ENCODE measurements around the gene PBX3. TPM values are rescaled to one million over a fixed set of nuclear protein-coding genes. Genes with fewer than 3 reads are reported as not detected.
A peak's percentile ranks its signal among the peaks of the same experiment; 100 is the strongest.

PBX3 gene
- total RNA-seq, 2 donors from 2014 or later: 71.1 to 91.5 TPM

GRCh38 chr9:125706651-125707471 is 40.3 kb upstream of the PBX3 start, which contains the start of gene MAPKAP1:
TSS of gene MAPKAP1 (minus strand) at chr9:125707208. CDS start at chr9:125672574, 34,634 bp downstream.
- peak within 1 kb of the TSS; percentile 72 to 83 for H3K27ac ChIP-seq
- no peak for TF ChIP-seq CTCF (IDR thresholded peaks at IDR 0.05)
- H3K9me3 ChIP-seq: no peaks in the 10 kb centered on the region
- peak within 1 kb of the TSS; percentile 71 to 99 for H3K4me3 ChIP-seq
- H3K36me3 ChIP-seq: no peaks in the 10 kb centered on the region
- peak; percentile 96 for DNase-seq (ENCODE audit: low spot score)
- H3K4me1 ChIP-seq: peaks cover 0 to 25% of the 10 kb centered on the region in 2 donors
- H3K27me3 ChIP-seq: no peaks in the 10 kb centered on the region

DNA sequence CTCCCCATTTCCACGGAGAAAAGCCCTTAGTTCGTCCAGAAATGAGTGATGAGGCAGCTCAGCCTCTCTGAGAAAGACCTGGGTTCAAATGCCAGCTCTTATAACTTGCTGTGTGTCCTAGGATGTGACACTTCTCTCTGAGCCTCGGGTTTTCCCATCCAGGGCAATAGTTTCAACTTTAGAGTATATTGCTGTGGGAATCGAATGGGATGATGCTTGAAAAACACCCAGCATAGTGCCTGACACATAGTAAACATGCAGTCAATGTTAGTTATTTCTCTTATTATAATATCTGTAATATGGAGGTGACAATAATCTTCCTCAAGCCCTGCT is 39.7 kb upstream of the PBX3 start:
- Histone ChIP-seq H3K27me3 (no peaks in the 10 kb centered on the region), H3K4me3 (peak overlapping the region; percentile 71 to 99), H3K27ac (peak overlapping the region; percentile 72 to 83), H3K36me3 (no peaks in the 10 kb centered on the region), H3K4me1 (peaks cover 0 to 25% of the 10 kb centered on the region in 2 donors), H3K9me3 (no peaks in the 10 kb centered on the region)
- DNase-seq (ENCODE audit: low spot score): no peak
- no peak for TF ChIP-seq CTCF (IDR thresholded peaks at IDR 0.05)

GRCh38 chr9:125726456-125727132 is 20.6 kb upstream of the PBX3 start:
- TF ChIP-seq CTCF (IDR thresholded peaks at IDR 0.05): no peak
- H3K27ac ChIP-seq: no peak overlapping the region
- no peaks in the 10 kb centered on the region for H3K4me1 ChIP-seq
- no peaks in the 10 kb centered on the region for H3K27me3 ChIP-seq
- H3K4me3 ChIP-seq: no peak overlapping the region
- no peaks in the 10 kb centered on the region for H3K36me3 ChIP-seq
- DNase-seq (ENCODE audit: low spot score): no peak
- H3K9me3 ChIP-seq: no peaks in the 10 kb centered on the region

GRCh38 chr9:125730168-125730567 is 17.0 kb upstream of the PBX3 start:
- H3K27me3 ChIP-seq: no peaks in the 10 kb centered on the region
- DNase-seq (ENCODE audit: low spot score): no peak
- no peak overlapping the region for H3K27ac ChIP-seq
- no peaks in the 10 kb centered on the region for H3K36me3 ChIP-seq
- no peak for TF ChIP-seq CTCF (IDR thresholded peaks at IDR 0.05)
- H3K9me3 ChIP-seq: no peaks in the 10 kb centered on the region
- H3K4me3 ChIP-seq: no peak overlapping the region
- H3K4me1 ChIP-seq: no peaks in the 10 kb centered on the region

DNA sequence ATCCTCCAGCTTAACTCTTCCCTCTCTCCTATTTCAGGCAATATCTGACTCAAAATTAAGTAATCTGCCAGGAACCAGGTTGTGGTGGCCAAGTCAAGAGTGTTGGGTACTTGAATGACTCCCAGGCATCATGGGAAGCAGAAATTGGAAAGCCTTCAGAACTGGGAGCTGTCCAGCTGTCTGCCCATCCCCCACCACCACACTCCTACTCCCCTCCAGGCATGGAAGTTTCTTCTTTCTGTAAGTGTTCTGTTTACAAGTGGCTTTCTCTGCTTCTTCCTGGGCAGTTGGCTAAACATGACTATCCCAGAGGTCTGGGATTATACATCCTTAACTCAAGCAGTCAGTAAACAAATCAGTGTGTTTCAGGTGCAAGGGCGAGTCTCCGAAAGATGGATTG is 14.6 kb upstream of the PBX3 start:
- no peak for DNase-seq (ENCODE audit: low spot score)
- H3K4me3 ChIP-seq: no peak overlapping the region
- H3K27ac ChIP-seq: no peak overlapping the region
- H3K9me3 ChIP-seq: no peaks in the 10 kb centered on the region
- H3K36me3 ChIP-seq: no peaks in the 10 kb centered on the region
- H3K27me3 ChIP-seq: no peaks in the 10 kb centered on the region
- no peaks in the 10 kb centered on the region for H3K4me1 ChIP-seq
- no peak for TF ChIP-seq CTCF (IDR thresholded peaks at IDR 0.05)
